Breast epithelium (tissue), 3 donors: ENCODE measurements around the gene CDK14.

Source experiments
- POLR2A ChIP-seq: fragments of 450-650 bp; IDR thresholded peaks from one replicate; pipeline ENCODE4 v1.6.1; 2016; ENCODE audit warnings: antibody characterized with exemption, mild to moderate bottlenecking, moderate library complexity
- POLR2AphosphoS5 ChIP-seq, 3 donors: sonication (generic); formaldehyde crosslinking; IDR thresholded peaks; one replicate each; pipeline ENCODE4 v1.6.1; 2017; ENCODE audit warnings: antibody characterized with exemption in 3 of 3
- TF ChIP-seq, protein P1 (sequence below), 3 donors: fragments of 450-650 bp; IDR thresholded peaks; one replicate each; pipeline ENCODE4 v1.5.1; 2016 to 2017; ENCODE audit warnings: antibody characterized with exemption in 3 of 3, mild to moderate bottlenecking in 3 of 3, moderate library complexity in 3 of 3

GRCh38 chr7:90599038-90599437 lies 2.9 kb downstream of the CDK14 start:
- TF ChIP-seq, protein P1, sequence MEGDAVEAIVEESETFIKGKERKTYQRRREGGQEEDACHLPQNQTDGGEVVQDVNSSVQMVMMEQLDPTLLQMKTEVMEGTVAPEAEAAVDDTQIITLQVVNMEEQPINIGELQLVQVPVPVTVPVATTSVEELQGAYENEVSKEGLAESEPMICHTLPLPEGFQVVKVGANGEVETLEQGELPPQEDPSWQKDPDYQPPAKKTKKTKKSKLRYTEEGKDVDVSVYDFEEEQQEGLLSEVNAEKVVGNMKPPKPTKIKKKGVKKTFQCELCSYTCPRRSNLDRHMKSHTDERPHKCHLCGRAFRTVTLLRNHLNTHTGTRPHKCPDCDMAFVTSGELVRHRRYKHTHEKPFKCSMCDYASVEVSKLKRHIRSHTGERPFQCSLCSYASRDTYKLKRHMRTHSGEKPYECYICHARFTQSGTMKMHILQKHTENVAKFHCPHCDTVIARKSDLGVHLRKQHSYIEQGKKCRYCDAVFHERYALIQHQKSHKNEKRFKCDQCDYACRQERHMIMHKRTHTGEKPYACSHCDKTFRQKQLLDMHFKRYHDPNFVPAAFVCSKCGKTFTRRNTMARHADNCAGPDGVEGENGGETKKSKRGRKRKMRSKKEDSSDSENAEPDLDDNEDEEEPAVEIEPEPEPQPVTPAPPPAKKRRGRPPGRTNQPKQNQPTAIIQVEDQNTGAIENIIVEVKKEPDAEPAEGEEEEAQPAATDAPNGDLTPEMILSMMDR (IDR thresholded peaks at IDR 0.05): no peak
- no peak for TF ChIP-seq POLR2A
- TF ChIP-seq POLR2AphosphoS5 (IDR thresholded peaks at IDR 0.05): no peak
